ENCODE results near the gene FAM107A. TPM values are rescaled to one million over a fixed set of nuclear protein-coding genes. Genes with fewer than 3 reads are reported as not detected.

The FAM107A gene
- total RNA-seq, 1 donor from 2014 or later: 88.6 TPM

- intact Hi-C loops (cut with DNase I): no loop called here
- no peak for DNase-seq (ENCODE audit: extremely low spot score in 2 of 2)
- no peak overlapping the region for H3K27ac ChIP-seq
- H3K4me1 ChIP-seq: peaks cover 22% of the 10 kb centered on the region
- no peak overlapping the region for H3K4me3 ChIP-seq
- H3K27me3 ChIP-seq: no peaks in the 10 kb centered on the region
- H3K36me3 ChIP-seq: no peaks in the 10 kb centered on the region
- TF ChIP-seq POLR2AphosphoS5 (IDR thresholded peaks at IDR 0.05; ENCODE audit: insufficient read depth in 1 of 2, low read depth in 1 of 2) (no peak), POLR2A (IDR thresholded peaks at IDR 0.05) (no peak), CTCF (IDR thresholded peaks at IDR 0.05) (no peak)
- H3K9me3 ChIP-seq: no peaks in the 10 kb centered on the region
These were observed 45.7 kb upstream of the FAM107A start for GRCh38 chr3:58622892-58623291.

- H3K36me3 ChIP-seq: no peaks in the 10 kb centered on the region
- H3K4me3 ChIP-seq: no peak overlapping the region
- H3K9me3 ChIP-seq: no peaks in the 10 kb centered on the region
- intact Hi-C loops (cut with DNase I): no loop called here
- no peak overlapping the region for H3K27ac ChIP-seq
- DNase-seq (ENCODE audit: extremely low spot score in 2 of 2): no peak
- no peak for TF ChIP-seq POLR2AphosphoS5 (IDR thresholded peaks at IDR 0.05; ENCODE audit: insufficient read depth in 1 of 2, low read depth in 1 of 2)
- TF ChIP-seq CTCF (IDR thresholded peaks at IDR 0.05): no peak
- TF ChIP-seq POLR2A (IDR thresholded peaks at IDR 0.05): no peak
- H3K4me1 ChIP-seq: peaks cover 22% of the 10 kb centered on the region
- no peaks in the 10 kb centered on the region for H3K27me3 ChIP-seq
These were observed 45.2 kb upstream of the FAM107A start for GRCh38 chr3:58622436-58622835.

DNA sequence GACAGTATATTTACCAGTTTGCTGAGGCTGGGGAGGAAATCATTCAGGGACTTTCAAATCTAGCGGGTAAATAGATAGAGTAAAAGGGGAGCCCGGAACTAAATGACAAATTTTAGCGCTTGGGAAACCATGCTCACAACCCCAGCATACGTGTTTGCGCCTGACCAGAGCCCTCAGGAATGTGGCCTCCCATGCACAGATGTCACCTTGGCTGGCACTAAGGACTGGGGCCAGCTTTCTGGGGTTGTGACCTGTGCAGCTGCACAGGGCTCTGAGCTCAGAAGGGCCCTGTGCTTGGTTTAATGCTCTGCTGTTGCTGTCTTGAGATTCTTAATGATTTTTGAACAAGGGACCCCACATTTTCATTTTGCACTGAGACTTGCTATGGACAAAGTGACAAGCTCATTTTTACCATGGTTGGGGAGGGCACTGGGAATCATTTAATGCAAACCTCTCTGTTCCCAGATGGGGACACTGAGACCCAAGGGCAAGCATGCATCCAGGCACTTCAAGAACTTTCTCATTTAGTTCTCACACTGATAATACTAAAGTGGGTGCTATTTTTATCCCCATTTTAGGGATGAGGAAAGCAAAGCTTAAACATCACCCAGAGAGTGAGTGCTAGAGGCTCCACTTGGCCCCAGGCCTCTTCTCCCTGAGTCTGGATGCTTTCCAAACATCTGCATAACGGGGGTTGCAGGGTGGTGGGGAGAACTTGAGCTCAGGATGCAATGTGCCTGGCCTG is 44.1 kb upstream of the FAM107A start:
- intact Hi-C loops (cut with DNase I): no loop called here
- H3K27me3 ChIP-seq: no peaks in the 10 kb centered on the region
- no peak overlapping the region for H3K27ac ChIP-seq
- TF ChIP-seq POLR2A (IDR thresholded peaks at IDR 0.05) (no peak), POLR2AphosphoS5 (IDR thresholded peaks at IDR 0.05; ENCODE audit: insufficient read depth in 1 of 2, low read depth in 1 of 2) (no peak), CTCF (IDR thresholded peaks at IDR 0.05) (no peak)
- H3K36me3 ChIP-seq: no peaks in the 10 kb centered on the region
- peaks cover 21% of the 10 kb centered on the region for H3K4me1 ChIP-seq
- H3K4me3 ChIP-seq: no peak overlapping the region
- no peaks in the 10 kb centered on the region for H3K9me3 ChIP-seq
- no peak for DNase-seq (ENCODE audit: extremely low spot score in 2 of 2)

DNA sequence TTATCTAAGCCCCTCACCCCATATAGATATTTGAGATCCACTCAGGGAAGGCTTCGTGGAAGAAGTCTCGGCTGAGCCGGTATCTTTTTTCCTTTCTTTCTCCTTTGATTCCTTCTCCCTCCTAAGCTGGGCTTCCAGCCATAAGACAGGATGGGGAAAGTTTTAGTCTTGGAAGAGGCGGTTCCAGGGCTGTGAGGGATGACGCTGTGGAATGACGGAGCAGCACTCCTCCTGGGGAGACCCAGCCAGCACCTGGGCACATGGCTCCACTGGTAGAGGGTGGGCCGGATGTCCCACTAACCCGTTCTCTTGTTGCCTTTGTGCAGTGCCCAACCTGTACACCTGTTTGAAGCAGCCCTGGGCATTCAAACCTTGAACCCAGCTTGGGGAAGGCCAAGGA is 43.2 kb upstream of the FAM107A start:
- Histone ChIP-seq H3K4me1 (peaks cover 21% of the 10 kb centered on the region), H3K27me3 (no peaks in the 10 kb centered on the region), H3K4me3 (no peak overlapping the region), H3K36me3 (no peaks in the 10 kb centered on the region), H3K27ac (no peak overlapping the region), H3K9me3 (no peaks in the 10 kb centered on the region)
- intact Hi-C loops (cut with DNase I): no loop called here
- no peak for TF ChIP-seq CTCF (IDR thresholded peaks at IDR 0.05)
- TF ChIP-seq POLR2AphosphoS5 (IDR thresholded peaks at IDR 0.05; ENCODE audit: insufficient read depth in 1 of 2, low read depth in 1 of 2): no peak
- TF ChIP-seq POLR2A (IDR thresholded peaks at IDR 0.05): no peak
- no peak for DNase-seq (ENCODE audit: extremely low spot score in 2 of 2)

GRCh38 chr3:58617338-58617761 is 40.2 kb upstream of the FAM107A start:
- Histone ChIP-seq H3K27ac (peak overlapping the region; percentile 56), H3K4me1 (peaks cover 21% of the 10 kb centered on the region), H3K27me3 (no peaks in the 10 kb centered on the region), H3K4me3 (no peak overlapping the region), H3K36me3 (no peaks in the 10 kb centered on the region), H3K9me3 (no peaks in the 10 kb centered on the region)
- intact Hi-C loops (cut with DNase I): no loop called here
- DNase-seq (ENCODE audit: extremely low spot score in 2 of 2): no peak
- no peak for TF ChIP-seq CTCF (IDR thresholded peaks at IDR 0.05)
- peak in 1 of 2 donors; percentile 33 for TF ChIP-seq POLR2AphosphoS5 (IDR thresholded peaks at IDR 0.05; ENCODE audit: insufficient read depth in 1 of 2, low read depth in 1 of 2)
- TF ChIP-seq POLR2A (IDR thresholded peaks at IDR 0.05): no peak

Data from vagina (tissue), 2 donors.